GM10847 (cell line): Measurements from ENCODE around the gene GPC5.

Source experiments
- POLR2A ChIP-seq: IDR thresholded peaks from 2 replicates; pipeline ENCODE4 v1.6.1; 2011; ENCODE audit not compliant: insufficient read length; ENCODE audit errors: extremely low read depth

GPC5 gene

DNA sequence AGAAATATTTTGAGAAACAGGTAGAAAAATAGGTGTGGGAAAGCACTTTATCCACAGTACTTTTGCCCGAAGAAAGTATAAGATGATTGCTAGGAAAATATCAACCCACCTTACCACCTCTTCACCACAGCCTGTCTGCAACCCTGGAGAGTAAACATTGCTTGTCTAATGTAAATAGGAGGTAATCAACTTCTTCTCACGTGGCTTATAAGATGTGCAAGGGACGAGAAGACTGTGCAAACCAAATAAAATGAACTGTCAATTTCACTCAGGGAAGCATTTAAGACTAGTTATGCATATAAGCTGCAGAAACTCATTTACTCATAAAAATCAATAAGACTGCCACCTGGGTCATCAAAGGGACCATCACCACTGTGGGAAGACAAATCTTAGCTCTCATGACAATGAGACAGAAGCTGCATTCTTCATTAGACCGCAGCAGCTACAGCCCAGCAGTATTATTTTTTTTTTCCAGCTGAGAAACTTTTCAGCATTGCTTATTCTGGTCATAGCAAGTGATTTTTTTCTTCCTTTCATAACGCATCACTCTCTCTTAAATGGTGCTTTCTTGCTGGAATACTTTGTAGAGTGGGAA is 1020.5 kb downstream of the GPC5 start:
- TF ChIP-seq POLR2A, result no peak

DNA sequence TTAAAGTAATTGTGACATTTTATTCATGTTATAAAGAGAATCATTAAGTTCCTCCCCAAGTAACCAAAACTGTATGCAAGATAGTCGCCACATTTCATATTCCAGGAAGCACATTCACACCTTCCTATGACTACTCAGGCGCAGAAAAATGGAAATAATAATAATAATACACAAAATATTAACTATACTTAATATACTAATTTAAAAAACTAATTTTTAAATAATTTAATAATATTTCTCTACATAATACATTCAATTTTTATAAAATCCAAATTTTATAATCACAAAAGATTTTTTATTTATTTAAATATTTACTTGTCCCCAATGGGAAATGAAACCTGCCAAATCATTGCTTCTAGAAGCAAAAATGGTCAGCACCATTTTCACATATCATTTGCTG is 1030.8 kb downstream of the GPC5 start:
- no peak for TF ChIP-seq POLR2A

DNA sequence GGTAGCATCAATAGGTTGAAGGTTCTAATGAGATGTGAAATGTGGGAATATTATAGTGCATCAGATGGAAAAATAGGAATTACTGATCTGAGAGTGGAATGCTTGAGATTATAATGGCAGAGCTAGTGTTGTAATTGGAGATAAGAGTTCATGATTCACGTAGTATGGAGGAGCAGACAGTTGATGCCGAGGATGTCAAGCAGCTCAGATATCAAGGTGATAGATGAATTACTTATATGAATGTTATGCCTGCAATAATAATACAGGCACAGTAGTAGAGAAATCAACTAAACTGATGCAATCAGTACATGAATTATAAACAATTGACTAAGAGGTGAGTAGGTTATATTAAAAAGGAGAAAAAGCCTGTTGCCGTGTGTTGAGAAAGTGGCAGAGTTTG is 1035.0 kb downstream of the GPC5 start:
- TF ChIP-seq POLR2A, result no peak

DNA sequence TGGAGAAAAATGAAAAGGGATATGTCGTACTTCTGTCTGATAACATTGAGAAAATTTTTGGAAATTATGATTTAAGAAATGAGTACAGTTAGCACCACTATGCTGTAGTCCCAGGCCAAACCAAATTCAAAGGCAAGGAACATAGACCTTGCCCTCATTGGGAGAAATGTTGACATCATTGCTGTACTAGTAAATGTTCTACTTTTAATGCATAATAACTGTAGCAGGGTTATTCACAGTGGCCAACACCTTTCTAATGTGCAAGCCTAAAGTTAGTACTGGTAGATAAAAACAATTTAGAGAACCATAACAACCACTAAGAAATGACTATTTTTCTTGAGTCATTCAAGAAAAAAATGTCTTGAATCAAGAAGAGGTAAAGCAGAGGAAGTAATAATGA is 1035.5 kb downstream of the GPC5 start:
- TF ChIP-seq POLR2A, result no peak

DNA sequence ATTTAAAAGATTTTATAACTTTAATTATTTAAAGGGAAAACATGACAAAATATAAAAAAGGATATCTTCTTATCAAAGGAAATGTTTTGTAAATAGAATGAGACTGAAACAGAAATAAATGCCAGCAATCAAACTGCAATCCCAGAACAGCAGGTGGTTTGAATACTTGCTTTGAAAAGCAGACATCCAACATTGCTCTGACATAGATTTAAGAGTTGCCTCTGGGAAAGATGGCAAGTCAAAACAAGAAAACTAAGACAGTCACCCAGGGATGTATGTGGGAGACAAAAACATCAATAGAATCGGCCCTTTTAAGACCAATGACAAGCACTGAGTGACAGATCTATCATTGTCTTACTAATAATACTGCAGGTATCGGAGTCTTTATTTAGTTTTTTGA is 1038.5 kb downstream of the GPC5 start:
- TF ChIP-seq POLR2A, result no peak

DNA sequence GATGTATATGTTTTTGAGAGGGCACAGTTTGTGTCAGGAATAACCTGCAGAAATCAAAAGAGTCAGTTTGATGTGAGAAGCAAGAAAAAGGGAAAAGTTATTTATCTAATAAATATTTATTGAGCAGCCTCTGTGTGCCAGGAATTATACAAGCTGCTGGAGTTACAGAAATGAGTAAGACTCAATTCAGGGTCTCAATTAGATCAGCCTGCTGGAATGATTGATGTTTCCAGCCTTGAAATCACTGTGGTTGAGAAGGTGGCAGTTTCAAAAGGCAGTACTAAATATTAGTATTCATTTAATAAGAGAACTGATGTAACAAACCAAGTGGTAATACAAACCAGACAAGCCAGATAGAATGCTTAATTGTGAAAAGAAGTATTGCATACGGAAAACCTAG is 1045.8 kb downstream of the GPC5 start:
- no peak for TF ChIP-seq POLR2A

DNA sequence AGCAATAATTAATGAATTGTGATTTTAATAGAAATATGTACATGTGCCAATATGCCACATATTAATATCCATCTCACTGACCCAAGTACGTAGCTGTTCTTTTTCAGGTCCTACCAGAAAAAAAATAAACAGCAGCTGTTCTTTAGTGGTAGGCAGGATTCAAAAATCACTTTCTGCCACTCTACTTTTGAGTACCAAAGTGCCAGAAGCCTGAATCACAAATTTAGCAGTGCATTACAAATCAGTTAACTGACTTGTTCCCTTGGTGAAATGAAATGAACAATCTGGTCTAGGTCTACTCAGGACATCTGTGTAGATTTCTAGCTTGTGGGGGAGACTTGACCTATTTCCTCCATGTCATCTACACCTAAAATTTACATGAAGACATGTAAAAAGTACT is 1052.6 kb downstream of the GPC5 start:
- TF ChIP-seq POLR2A, result no peak

DNA sequence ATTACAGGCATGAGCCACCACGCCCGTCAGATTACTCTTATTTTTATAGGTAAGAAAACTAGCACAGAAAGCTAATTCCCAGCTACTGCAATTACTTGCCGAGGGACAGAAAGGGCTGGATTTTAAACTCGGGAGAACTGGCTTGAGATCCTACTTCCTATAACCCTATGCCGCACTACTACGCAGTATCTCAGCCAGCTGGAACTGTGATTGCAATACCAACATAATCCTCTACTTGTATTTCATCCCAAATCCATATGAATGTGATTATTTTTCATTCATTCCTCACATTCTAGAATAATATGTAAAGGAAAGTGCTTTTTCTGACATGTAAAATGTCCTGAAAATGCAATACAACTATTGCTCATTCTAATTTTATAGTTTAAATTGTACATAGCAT is 1054.4 kb downstream of the GPC5 start:
- TF ChIP-seq POLR2A, result no peak

DNA sequence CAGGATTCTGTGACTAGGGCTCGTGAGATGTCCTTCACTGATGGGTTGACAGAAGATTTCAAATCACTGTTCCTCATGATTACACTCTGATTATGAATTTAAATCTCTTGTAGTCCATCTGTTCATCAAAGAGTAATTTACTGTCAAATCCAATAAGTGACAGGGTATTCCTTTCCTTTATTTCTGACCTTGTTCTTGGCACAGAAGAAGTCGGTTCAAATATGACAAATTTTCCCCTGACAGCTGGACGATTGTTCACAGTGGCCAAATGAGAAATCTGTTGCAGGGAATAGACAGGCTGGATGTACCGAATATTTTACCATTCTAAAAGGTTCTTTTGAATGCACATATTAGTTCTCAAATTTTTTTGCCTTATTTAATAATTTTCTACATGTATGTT is 1060.9 kb downstream of the GPC5 start:
- TF ChIP-seq POLR2A, result no peak

DNA sequence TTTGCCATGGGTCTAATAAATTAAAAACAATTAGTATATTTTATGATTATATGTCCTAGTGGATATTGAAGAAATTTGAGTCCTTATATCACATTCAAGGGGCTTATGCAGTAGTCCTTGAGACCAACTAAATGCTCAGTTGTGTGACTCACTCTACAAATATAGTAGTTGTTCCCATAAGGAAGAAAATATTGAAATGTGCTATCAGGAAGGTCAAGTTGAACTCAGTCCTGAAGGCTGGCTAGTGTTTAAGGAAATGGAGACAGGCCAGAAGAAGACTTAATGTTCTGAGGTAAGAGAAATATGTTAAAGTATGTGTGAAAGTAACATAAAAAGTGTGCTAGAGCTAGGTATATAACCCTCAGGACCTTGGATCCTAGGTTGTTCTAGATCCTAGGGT is 1062.1 kb downstream of the GPC5 start:
- no peak for TF ChIP-seq POLR2A

DNA sequence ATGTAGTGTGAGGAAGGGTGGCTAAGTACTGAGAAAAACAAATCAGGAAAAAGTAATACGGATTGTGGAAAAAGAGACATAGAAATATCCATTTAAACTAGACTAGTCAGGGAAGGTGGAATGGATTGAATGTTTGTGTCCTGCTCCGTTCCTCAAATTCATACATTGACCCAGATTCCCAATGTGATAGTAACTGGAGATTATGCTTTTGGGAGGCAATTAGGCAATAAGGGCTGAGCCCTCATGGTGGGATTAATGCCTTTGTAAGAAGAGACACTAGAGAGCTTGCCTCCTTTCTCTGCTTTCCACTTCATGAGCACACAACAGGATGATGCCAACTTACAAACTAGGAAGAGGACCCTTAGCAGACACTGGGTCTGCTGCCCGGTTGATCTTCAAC is 1063.0 kb downstream of the GPC5 start:
- TF ChIP-seq POLR2A, result no peak

DNA sequence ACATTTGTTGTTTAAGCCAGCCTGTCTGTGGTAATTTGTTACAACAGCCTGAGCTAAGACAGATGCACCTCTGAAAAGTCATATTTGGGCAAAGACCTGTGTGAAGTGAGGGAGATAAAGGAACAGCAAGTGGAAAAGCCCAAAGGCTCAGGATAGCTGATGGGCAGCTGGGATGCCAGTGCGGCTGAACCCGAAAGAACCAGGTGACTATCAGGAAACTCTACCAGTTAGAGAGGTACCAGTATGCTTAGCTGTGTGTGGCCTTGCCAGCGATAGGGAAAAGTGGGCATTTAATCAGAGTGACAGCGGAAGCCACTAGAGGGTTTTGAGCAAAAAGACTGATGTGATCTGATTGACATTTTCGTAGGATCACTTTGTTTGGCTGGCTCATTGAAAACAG is 1063.4 kb downstream of the GPC5 start:
- TF ChIP-seq POLR2A, result no peak

DNA sequence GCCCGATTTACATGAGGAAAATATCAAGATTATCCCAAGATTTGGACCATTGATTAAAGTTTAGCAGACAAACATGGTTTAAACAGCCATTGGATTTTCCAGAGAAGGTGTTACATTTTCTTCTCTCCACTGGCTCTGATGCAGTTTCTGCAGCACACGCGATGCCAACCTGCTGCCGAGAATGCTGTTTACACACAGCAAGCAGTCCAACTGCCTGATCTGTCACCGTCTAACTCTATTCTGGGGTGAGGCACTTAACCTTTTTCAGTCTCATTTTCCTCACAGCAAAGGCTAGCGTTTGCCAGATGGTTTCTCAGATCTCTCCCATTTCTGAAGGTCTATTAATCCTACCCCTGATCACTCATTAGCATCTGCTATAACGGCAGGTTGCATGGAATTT is 1064.7 kb downstream of the GPC5 start:
- no peak for TF ChIP-seq POLR2A

DNA sequence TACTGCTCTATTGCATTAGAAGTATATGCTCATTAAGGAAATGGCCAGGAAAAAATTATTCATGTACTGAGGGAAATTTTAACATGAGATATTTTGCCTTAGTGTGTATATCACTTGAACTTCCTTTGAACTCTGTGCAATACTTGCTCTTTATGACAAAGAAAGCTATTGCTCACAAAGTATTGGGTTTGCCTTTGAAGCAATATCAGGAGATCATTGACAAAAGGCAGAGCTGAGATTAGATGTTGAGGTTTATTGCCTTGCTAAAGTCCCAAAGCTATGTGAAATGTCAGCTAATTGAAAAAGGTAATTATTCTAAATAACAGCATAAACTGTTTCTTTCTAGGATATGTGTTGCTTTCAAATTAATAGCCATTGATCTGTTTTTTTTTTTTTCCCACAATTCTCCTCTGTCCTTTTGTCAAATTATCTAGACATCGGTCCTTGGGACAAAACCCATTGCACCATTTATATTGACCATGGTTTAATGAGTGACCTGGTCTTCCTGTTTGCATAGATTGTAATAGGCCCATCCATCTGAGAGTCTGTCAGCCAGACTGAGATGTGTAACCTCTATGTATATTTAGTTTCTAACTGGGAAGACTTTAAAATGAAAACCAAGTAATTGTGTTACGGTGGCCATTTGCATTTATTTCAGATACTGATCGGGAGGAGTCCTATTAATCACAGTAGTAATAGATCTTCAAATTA is 1075.5 kb downstream of the GPC5 start:
- no peak for TF ChIP-seq POLR2A

DNA sequence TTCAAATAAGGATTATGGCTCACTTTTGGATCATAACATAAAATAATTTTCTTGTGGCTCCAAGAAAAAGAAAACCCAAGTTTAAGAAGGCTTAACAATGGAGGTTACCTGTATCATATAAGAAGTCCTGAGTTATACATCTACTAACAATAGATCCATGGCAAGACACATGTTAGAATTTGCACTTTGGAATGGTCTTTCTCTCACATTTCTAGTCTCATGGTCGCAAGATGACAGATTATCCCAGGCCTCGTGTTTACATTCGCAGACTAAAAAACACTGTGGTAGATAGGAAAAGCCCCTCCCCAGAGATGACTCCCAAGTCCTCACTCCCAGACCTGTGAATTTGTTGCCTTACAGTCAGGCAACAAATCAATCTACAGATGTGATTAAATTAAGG is 1082.0 kb downstream of the GPC5 start:
- no peak for TF ChIP-seq POLR2A

DNA sequence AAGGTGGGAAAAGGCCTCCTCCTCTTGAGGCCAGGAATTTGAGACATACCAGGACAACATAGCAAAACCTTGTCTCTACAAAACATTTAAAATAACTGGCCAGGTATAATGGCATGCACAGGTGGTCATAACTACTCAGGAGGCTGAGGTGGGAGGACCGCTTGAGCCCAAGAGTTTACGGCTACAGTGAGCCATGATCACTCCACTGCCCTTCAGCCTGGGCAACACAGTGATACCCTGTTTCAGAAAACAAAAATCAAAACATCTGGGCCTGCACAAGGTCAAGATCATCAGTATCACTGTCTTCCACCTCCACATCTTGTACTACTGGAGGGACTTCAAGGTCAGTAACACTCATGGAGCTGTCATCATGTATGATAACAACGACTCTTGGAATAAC is 1085.5 kb downstream of the GPC5 start:
- no peak for TF ChIP-seq POLR2A

DNA sequence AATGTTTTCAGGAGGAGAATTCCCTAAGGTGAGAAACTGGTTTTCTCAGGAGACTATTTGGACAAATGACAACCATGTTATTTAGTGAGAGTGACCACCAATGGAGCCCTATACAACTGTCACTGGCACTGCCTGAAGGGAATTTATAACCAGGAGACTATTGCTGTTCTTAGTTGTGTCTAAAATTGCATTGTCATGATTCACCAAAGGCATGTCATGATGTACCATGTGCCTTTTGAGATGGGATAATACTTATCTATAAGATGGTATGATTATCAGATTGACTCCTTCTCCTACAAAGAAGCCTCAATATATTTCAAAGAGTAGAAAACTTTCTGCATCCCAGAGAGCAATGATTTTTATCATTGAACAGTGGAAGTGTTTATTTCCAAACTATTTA is 1088.8 kb downstream of the GPC5 start:
- no peak for TF ChIP-seq POLR2A
